K562 (cell line): ENCODE data around the gene GALT. TPM values are rescaled to one million over a fixed set of nuclear protein-coding genes. Genes with fewer than 3 reads are reported as not detected.

Experiments used
- ARID3A ChIP-seq: IDR thresholded peaks from 2 replicates; pipeline ENCODE4 v1.6.1; 2012; ENCODE audit warnings: low read depth, low read length, improper control_type of control experiment, borderline replicate concordance
- BRCA1 ChIP-seq, 2 experiments: fragments of 450-650 bp in 1 of 2; sonication (generic) in 1 of 2; formaldehyde crosslinking in 1 of 2; IDR thresholded peaks; 2 replicates each; pipeline versions ENCODE4 v1.5.0 to v1.6.1; 2017 to 2020; ENCODE audit warnings: mild to moderate bottlenecking in 1 of 2, missing genetic modification reagents in 1 of 2
- CTCFL ChIP-seq: IDR thresholded peaks from 2 replicates; pipeline ENCODE4 v1.6.1; 2011; ENCODE audit warnings: borderline replicate concordance, low read depth, mild to moderate bottlenecking, moderate library complexity, low read length; ENCODE audit not compliant: insufficient read depth, poor library complexity, severe bottlenecking
- MED1 ChIP-seq: sonication (generic); formaldehyde crosslinking; IDR thresholded peaks from 2 replicates; pipeline ENCODE4 v1.8.1; 2023; ENCODE audit warnings: missing genetic modification reagents, borderline replicate concordance
- MXI1 ChIP-seq: IDR thresholded peaks from 2 replicates; pipeline ENCODE4 v1.6.1; 2011; ENCODE audit warnings: low read depth, mild to moderate bottlenecking, improper control_type of control experiment, low read length
- NCOA6 ChIP-seq: fragments of 450-650 bp; IDR thresholded peaks from 2 replicates; pipeline ENCODE4 v1.6.1; 2017; ENCODE audit warnings: mild to moderate bottlenecking
- NR1H2 ChIP-seq: sonication (generic); formaldehyde crosslinking; IDR thresholded peaks from 2 replicates; pipeline ENCODE4 v1.4.0; 2020; ENCODE audit warnings: mild to moderate bottlenecking, missing genetic modification reagents
- NR2C1 ChIP-seq, 2 experiments: fragments of 450-650 bp; IDR thresholded peaks; 2 replicates each; pipeline ENCODE4 v1.6.1; 2017; ENCODE audit warnings: mild to moderate bottlenecking in 2 of 2, antibody characterized with exemption in 1 of 2, inconsistent platforms in 1 of 2, missing compliant biosample characterization in 1 of 2, missing genetic modification characterization in 1 of 2
- SLC30A9 ChIP-seq: fragments of 250-450 bp; sonication (Bioruptor Pico); IDR thresholded peaks from 2 replicates; pipeline ENCODE4 v1.8.0; 2022; ENCODE audit warnings: mild to moderate bottlenecking, moderate library complexity
- SMARCC2 ChIP-seq: fragments of 450-650 bp; IDR thresholded peaks from 2 replicates; pipeline ENCODE4 v1.6.1; 2017; ENCODE audit warnings: antibody characterized with exemption, moderate library complexity, mild to moderate bottlenecking, low read depth
- STAG1 ChIP-seq: sonication (generic); formaldehyde crosslinking; IDR thresholded peaks from 2 replicates; pipeline ENCODE4 v1.5.0; 2020; ENCODE audit warnings: missing genetic modification reagents, borderline replicate concordance
- TOE1 ChIP-seq, 2 experiments: fragments of 450-650 bp in 1 of 2; sonication (generic) in 1 of 2; formaldehyde crosslinking in 1 of 2; IDR thresholded peaks; 2 replicates each; pipeline versions ENCODE4 v1.7.1 to v1.8.0; 2016 to 2022; ENCODE audit warnings: borderline replicate concordance in 2 of 2, mild to moderate bottlenecking in 2 of 2, antibody characterized with exemption in 1 of 2, inconsistent platforms in 1 of 2, low read depth in 1 of 2, missing genetic modification reagents in 1 of 2, moderate library complexity in 1 of 2
- ZBTB17 ChIP-seq: fragments of 450-650 bp; formaldehyde crosslinking; IDR thresholded peaks from 2 replicates; pipeline ENCODE4 v1.4.0; 2020; ENCODE audit warnings: mild to moderate bottlenecking
- ZNF583 ChIP-seq: fragments of 250-450 bp; sonication (Bioruptor Pico); IDR thresholded peaks from 2 replicates; pipeline ENCODE4 v1.4.0; 2020
- ZNF76 ChIP-seq: fragments of 250-450 bp; sonication (Bioruptor Pico); IDR thresholded peaks from 2 replicates; pipeline ENCODE4 v1.4.0; 2020; ENCODE audit warnings: mild to moderate bottlenecking, moderate library complexity, borderline replicate concordance
- polyA plus RNA-seq, 8 experiments: library from polyadenylated mRNA; depleted of rRNA in 4 of 8; stranded (reverse) in 5 of 8; unstranded in 3 of 8; fragments of >200 nt; fragmentation: Nextera tagmentation in 2 of 8; fragmentation: Illumina TruSeq in 1 of 8; extraction: Ambion mirVana in 2 of 8; extraction: Trizol in 1 of 8; gene quantifications; 2 replicates each; pipeline versions ENCODE4 v1.2.1 to v1.2.3, GENCODE V29; 2011 to 2014; ENCODE audit warnings: inconsistent platforms in 1 of 8, missing spikeins in 1 of 8
- total RNA-seq, 7 experiments: library from RNA; depleted of rRNA in 6 of 7; stranded (reverse); fragments of >200 nt in 6 of 7; fragmentation: Illumina TruSeq in 2 of 7; extraction: Trizol in 2 of 7; gene quantifications; 2 replicates each; pipeline versions ENCODE4 v1.2.1 to v1.2.3, GENCODE V29; 2011 to 2021; ENCODE audit warnings: low replicate concordance in 1 of 7
- TF ChIP-seq, protein P1 (sequence below): fragments of 450-650 bp; conservative IDR thresholded peaks from 2 replicates; pipeline ENCODE4 v1.6.1; 2016; ENCODE audit warnings: missing genetic modification characterization, low read depth, mild to moderate bottlenecking, control low read depth, missing compliant biosample characterization
- TF ChIP-seq, protein P2 (sequence below): fragments of 450-650 bp; formaldehyde crosslinking; IDR thresholded peaks from 2 replicates; pipeline ENCODE4 v1.4.0; 2020; ENCODE audit warnings: mild to moderate bottlenecking, moderate library complexity

Gene GALT
- total and polyA plus RNA-seq, 9 of the 15 experiments (the other 6 are each of a cell fraction or from before 2014, with no cell fraction given), result 7.3 to 29.2 (median 15.6) TPM

- TF ChIP-seq STAG1 (CRISPR knock-in tag) (no peak), ZBTB17 (CRISPR knock-in tag) (no peak), BRCA1 (IDR thresholded peaks at IDR 0.05) (no peak), BRCA1 (CRISPR knock-in tag; IDR thresholded peaks at IDR 0.05) (no peak), ARID3A (no peak), ZNF583 (CRISPR knock-in tag) (no peak), MXI1 (peak; percentile 16; the same call in 1 of the 2 replicates), SLC30A9 (CRISPR knock-in tag) (no peak), MED1 (no peak), NR1H2 (CRISPR knock-in tag) (no peak), NCOA6 (no peak), TOE1 (IDR thresholded peaks at IDR 0.05; ENCODE audit: borderline replicate concordance) (no peak), TOE1 (CRISPR knock-in tag; IDR thresholded peaks at IDR 0.05; ENCODE audit: borderline replicate concordance, low read depth) (no peak), SMARCC2 (no peak), NR2C1 (IDR thresholded peaks at IDR 0.05) (peak; percentile 85), NR2C1 (tag; IDR thresholded peaks at IDR 0.05) (peak; percentile 77; the same call in 1 of the 2 replicates), ZNF76 (CRISPR knock-in tag) (no peak), CTCFL (peak; percentile 34)
- TF ChIP-seq, protein P1, sequence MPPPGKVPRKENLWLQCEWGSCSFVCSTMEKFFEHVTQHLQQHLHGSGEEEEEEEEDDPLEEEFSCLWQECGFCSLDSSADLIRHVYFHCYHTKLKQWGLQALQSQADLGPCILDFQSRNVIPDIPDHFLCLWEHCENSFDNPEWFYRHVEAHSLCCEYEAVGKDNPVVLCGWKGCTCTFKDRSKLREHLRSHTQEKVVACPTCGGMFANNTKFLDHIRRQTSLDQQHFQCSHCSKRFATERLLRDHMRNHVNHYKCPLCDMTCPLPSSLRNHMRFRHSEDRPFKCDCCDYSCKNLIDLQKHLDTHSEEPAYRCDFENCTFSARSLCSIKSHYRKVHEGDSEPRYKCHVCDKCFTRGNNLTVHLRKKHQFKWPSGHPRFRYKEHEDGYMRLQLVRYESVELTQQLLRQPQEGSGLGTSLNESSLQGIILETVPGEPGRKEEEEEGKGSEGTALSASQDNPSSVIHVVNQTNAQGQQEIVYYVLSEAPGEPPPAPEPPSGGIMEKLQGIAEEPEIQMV (tag), result no peak
- TF ChIP-seq, protein P2, sequence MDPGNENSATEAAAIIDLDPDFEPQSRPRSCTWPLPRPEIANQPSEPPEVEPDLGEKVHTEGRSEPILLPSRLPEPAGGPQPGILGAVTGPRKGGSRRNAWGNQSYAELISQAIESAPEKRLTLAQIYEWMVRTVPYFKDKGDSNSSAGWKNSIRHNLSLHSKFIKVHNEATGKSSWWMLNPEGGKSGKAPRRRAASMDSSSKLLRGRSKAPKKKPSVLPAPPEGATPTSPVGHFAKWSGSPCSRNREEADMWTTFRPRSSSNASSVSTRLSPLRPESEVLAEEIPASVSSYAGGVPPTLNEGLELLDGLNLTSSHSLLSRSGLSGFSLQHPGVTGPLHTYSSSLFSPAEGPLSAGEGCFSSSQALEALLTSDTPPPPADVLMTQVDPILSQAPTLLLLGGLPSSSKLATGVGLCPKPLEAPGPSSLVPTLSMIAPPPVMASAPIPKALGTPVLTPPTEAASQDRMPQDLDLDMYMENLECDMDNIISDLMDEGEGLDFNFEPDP (CRISPR knock-in tag), result no peak
These were observed 19.1 kb downstream of the GALT start (continued) for GRCh38 chr9:34665381-34666250.
